Osteoblast (primary cell): ENCODE data around the gene SMYD1. TPM values are rescaled to one million over a fixed set of nuclear protein-coding genes. Genes with fewer than 3 reads are reported as not detected.

Experiments used
- DNase-seq: peaks from one replicate; pipeline ENCODE4 v3.0.0; 2011; ENCODE audit warnings: low spot score, mixed read lengths; ENCODE audit not compliant: insufficient read length; ENCODE audit errors: missing footprints
- H2AFZ ChIP-seq: 2 replicates; pipeline ENCODE4 v1.6.0; 2011; ENCODE audit warnings: mild to moderate bottlenecking, low read length
- H3K27ac ChIP-seq: 2 replicates; pipeline ENCODE4 v1.5.1; 2011; ENCODE audit warnings: mild to moderate bottlenecking, low read depth, low read length, moderate library complexity
- H3K27me3 ChIP-seq: 2 replicates; pipeline ENCODE4 v1.6.0; 2012; ENCODE audit warnings: mild to moderate bottlenecking, control low read depth, inconsistent platforms, low read length, moderate library complexity; ENCODE audit not compliant: insufficient read depth
- H3K36me3 ChIP-seq: 2 replicates; pipeline ENCODE4 v1.5.1; 2011; ENCODE audit warnings: mild to moderate bottlenecking, low read length, control low read depth, moderate library complexity; ENCODE audit not compliant: insufficient read depth
- H3K4me1 ChIP-seq: 2 replicates; pipeline ENCODE4 v1.5.1; 2011; ENCODE audit warnings: mild to moderate bottlenecking, low read length, control low read depth, moderate library complexity; ENCODE audit not compliant: insufficient read depth
- H3K4me2 ChIP-seq: 2 replicates; pipeline ENCODE4 v1.6.0; 2011; ENCODE audit warnings: mild to moderate bottlenecking, low read length; ENCODE audit not compliant: insufficient read depth
- H3K4me3 ChIP-seq: fragments of 200-600 bp; sonication (generic); 3 replicates; pipeline ENCODE4 v1.5.1; 2012; ENCODE audit warnings: mild to moderate bottlenecking, low read length, inconsistent platforms; ENCODE audit not compliant: insufficient read depth
- H3K79me2 ChIP-seq: 2 replicates; pipeline ENCODE4 v1.6.0; 2012; ENCODE audit warnings: mild to moderate bottlenecking, low read length, control low read depth, inconsistent platforms; ENCODE audit not compliant: insufficient read depth
- H3K9me3 ChIP-seq: 2 replicates; pipeline ENCODE4 v1.5.1; 2011; ENCODE audit warnings: low read depth, low read length, control low read depth
- H4K20me1 ChIP-seq: 2 replicates; pipeline ENCODE4 v1.6.0; 2012; ENCODE audit warnings: mild to moderate bottlenecking, low read length, control low read depth; ENCODE audit not compliant: insufficient read depth
- total RNA-seq: library from RNA; depleted of rRNA; stranded (reverse); fragments of >200 nt; gene quantifications from 2 replicates; pipeline ENCODE4 v1.2.3, GENCODE V29; 2012
- TF ChIP-seq, protein P1 (sequence below): IDR thresholded peaks from 2 replicates; pipeline ENCODE4 v1.5.1; 2011; ENCODE audit warnings: mild to moderate bottlenecking, low read depth, low read length, moderate library complexity; ENCODE audit errors: extremely low read depth

Gene SMYD1
- total RNA-seq, 1 donor = not detected

- Histone ChIP-seq H3K9me3 (no peaks in the 10 kb centered on the region), H4K20me1 (no peaks in the 10 kb centered on the region), H3K4me2 (no peak overlapping the region), H3K36me3 (no peaks in the 10 kb centered on the region), H3K27me3 (no peaks in the 10 kb centered on the region), H3K27ac (no peak overlapping the region), H3K4me3 (no peak overlapping the region), H3K79me2 (no peaks in the 10 kb centered on the region), H3K4me1 (no peaks in the 10 kb centered on the region), H2AFZ (no peak overlapping the region)
- TF ChIP-seq, protein P1, sequence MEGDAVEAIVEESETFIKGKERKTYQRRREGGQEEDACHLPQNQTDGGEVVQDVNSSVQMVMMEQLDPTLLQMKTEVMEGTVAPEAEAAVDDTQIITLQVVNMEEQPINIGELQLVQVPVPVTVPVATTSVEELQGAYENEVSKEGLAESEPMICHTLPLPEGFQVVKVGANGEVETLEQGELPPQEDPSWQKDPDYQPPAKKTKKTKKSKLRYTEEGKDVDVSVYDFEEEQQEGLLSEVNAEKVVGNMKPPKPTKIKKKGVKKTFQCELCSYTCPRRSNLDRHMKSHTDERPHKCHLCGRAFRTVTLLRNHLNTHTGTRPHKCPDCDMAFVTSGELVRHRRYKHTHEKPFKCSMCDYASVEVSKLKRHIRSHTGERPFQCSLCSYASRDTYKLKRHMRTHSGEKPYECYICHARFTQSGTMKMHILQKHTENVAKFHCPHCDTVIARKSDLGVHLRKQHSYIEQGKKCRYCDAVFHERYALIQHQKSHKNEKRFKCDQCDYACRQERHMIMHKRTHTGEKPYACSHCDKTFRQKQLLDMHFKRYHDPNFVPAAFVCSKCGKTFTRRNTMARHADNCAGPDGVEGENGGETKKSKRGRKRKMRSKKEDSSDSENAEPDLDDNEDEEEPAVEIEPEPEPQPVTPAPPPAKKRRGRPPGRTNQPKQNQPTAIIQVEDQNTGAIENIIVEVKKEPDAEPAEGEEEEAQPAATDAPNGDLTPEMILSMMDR = no peak
- DNase-seq = no peak
Measured at GRCh38 chr2:88123975-88124917, 56.6 kb downstream of the SMYD1 start.

DNA sequence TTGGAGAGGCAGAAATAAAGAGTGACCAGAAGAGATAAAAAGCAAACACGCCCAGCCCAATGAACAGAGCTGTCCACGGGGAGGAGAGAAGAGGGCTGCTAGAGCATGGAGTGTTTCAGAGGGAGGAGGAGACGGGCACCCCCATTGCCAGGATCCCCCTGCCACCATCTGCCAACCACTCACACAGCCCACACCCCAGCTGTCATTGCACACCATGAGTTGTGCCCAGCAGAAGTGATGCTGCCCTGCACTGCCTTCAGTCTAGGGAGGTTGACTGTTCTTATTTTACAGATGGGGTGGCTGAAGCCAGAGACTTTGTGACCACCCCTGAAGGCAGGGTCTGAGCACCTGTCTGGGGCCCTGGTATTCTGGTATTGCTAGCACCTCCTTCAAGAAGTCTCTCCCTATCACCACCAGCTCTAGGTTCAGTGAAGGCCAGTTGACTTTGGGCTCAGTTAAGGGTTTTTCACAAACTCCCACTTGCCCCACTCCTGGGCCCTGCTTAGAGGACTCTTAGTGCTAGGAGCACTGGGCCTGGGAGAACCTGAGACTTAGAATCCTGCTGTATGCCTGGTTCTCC is 57.8 kb downstream of the SMYD1 start:
- DNase-seq = no peak
- no peaks in the 10 kb centered on the region for H3K9me3 ChIP-seq
- no peaks in the 10 kb centered on the region for H4K20me1 ChIP-seq
- H2AFZ ChIP-seq = no peak overlapping the region
- H3K36me3 ChIP-seq = no peaks in the 10 kb centered on the region
- H3K4me3 ChIP-seq = no peak overlapping the region
- H3K4me1 ChIP-seq = no peaks in the 10 kb centered on the region
- H3K27ac ChIP-seq = no peak overlapping the region
- TF ChIP-seq, protein P1 = no peak
- no peak overlapping the region for H3K4me2 ChIP-seq
- no peaks in the 10 kb centered on the region for H3K27me3 ChIP-seq
- H3K79me2 ChIP-seq = no peaks in the 10 kb centered on the region

DNA sequence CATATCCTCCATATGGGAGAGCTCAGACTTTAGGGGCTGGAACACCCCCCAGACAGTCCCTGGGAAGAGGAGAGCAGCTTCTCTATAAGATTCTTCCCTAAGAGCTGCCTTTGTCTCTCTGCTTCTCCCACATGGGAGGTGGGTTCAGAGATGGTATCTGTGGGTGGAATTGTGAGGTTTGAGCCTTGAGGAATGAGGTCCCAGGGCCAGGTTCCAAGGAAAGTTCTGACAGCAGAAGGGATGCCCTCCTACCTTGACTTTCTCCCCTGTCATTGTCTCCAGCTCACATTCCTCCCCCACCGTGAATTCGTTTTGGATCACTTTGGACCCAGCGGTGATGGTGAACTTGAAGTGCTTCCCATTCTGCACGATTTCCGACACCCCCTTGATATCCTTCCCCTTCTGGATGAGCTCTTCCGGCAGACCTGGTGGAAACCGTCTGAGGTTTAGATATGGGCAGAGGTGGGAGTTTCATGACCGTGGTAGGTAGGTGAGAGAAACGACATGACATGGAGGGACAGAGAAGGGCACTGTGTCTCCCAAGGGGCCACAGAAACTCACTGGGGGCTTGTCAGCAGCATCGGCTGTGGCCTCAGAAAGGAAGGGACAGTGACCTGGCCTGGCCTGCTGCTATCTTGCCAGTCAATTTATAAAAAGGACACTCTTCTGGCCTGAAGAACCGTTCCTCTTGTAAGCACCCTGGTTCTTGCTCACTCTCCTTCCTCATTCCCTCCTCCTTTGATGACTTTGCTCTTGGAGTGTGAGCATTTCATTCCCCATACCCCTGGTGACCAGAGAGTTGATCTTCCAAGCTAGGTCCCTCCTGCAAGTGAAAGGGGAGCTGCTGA is 58.5 kb downstream of the SMYD1 start:
- Histone ChIP-seq H3K27ac (no peak overlapping the region), H3K36me3 (no peaks in the 10 kb centered on the region), H3K79me2 (no peaks in the 10 kb centered on the region), H2AFZ (no peak overlapping the region), H3K27me3 (no peaks in the 10 kb centered on the region), H3K9me3 (no peaks in the 10 kb centered on the region), H3K4me1 (no peaks in the 10 kb centered on the region), H4K20me1 (no peaks in the 10 kb centered on the region), H3K4me2 (no peak overlapping the region), H3K4me3 (no peak overlapping the region)
- TF ChIP-seq, protein P1 = no peak
- DNase-seq = no peak
